ENCODE results near the gene OLFM1.

The OLFM1 gene

GRCh38 chr9:135116881-135117280 is 29.4 kb downstream of the OLFM1 start:
- Histone ChIP-seq H4K20me1 (ENCODE audit: insufficient read depth, low read length) (no peaks in the 10 kb centered on the region), H3K79me2 (ENCODE audit: insufficient read depth, low read length) (no peaks in the 10 kb centered on the region), H3K4me2 (ENCODE audit: insufficient read depth, low read length) (no peak overlapping the region), H3K27me3 (ENCODE audit: insufficient read depth, low read length, poor library complexity) (no peaks in the 10 kb centered on the region), H3K4me1 (ENCODE audit: insufficient read depth, low read length) (no peaks in the 10 kb centered on the region), H2AFZ (ENCODE audit: low read depth, low read length) (no peak overlapping the region), H3K9ac (ENCODE audit: low read depth, low read length) (no peak overlapping the region), H3K9me3 (ENCODE audit: insufficient read depth, low read length, severe bottlenecking) (peaks cover 4% of the 10 kb centered on the region), H3K4me3 (ENCODE audit: low read depth in 1 of 2, low read length in 2 of 2) (no peak overlapping the region), H3K27ac (ENCODE audit: low read length) (no peak overlapping the region), H3K36me3 (ENCODE audit: insufficient read depth, low read length) (no peaks in the 10 kb centered on the region)
- no peak for TF ChIP-seq CTCF (IDR thresholded peaks at IDR 0.05; ENCODE audit: borderline replicate concordance, extremely low read depth, low read length, poor library complexity, severe bottlenecking)
- no peak for TF ChIP-seq EZH2 (IDR thresholded peaks at IDR 0.05; ENCODE audit: borderline replicate concordance, low read depth, low read length, severe bottlenecking)
- no peak for ATAC-seq (ENCODE audit: insufficient read depth, low read depth)
- no peak for DNase-seq

GRCh38 chr9:135117281-135117680 is 29.8 kb downstream of the OLFM1 start:
- ATAC-seq (ENCODE audit: insufficient read depth, low read depth) = no peak
- Histone ChIP-seq H3K36me3 (ENCODE audit: insufficient read depth, low read length) (no peaks in the 10 kb centered on the region), H3K9me3 (ENCODE audit: insufficient read depth, low read length, severe bottlenecking) (peaks cover 4% of the 10 kb centered on the region), H3K9ac (ENCODE audit: low read depth, low read length) (no peak overlapping the region), H3K27me3 (ENCODE audit: insufficient read depth, low read length, poor library complexity) (no peaks in the 10 kb centered on the region), H3K4me2 (ENCODE audit: insufficient read depth, low read length) (no peak overlapping the region), H4K20me1 (ENCODE audit: insufficient read depth, low read length) (no peaks in the 10 kb centered on the region), H3K27ac (ENCODE audit: low read length) (no peak overlapping the region), H2AFZ (ENCODE audit: low read depth, low read length) (no peak overlapping the region), H3K4me3 (ENCODE audit: low read depth in 1 of 2, low read length in 2 of 2) (no peak overlapping the region), H3K4me1 (ENCODE audit: insufficient read depth, low read length) (no peaks in the 10 kb centered on the region), H3K79me2 (ENCODE audit: insufficient read depth, low read length) (no peaks in the 10 kb centered on the region)
- DNase-seq = no peak
- TF ChIP-seq EZH2 (IDR thresholded peaks at IDR 0.05; ENCODE audit: borderline replicate concordance, low read depth, low read length, severe bottlenecking) (no peak), CTCF (IDR thresholded peaks at IDR 0.05; ENCODE audit: borderline replicate concordance, extremely low read depth, low read length, poor library complexity, severe bottlenecking) (no peak)

- Histone ChIP-seq H3K27me3 (ENCODE audit: insufficient read depth, low read length, poor library complexity) (no peaks in the 10 kb centered on the region), H3K9me3 (ENCODE audit: insufficient read depth, low read length, severe bottlenecking) (peaks cover 4% of the 10 kb centered on the region), H3K27ac (ENCODE audit: low read length) (no peak overlapping the region), H4K20me1 (ENCODE audit: insufficient read depth, low read length) (no peaks in the 10 kb centered on the region), H3K4me3 (ENCODE audit: low read depth in 1 of 2, low read length in 2 of 2) (no peak overlapping the region), H3K4me1 (ENCODE audit: insufficient read depth, low read length) (no peaks in the 10 kb centered on the region), H3K36me3 (ENCODE audit: insufficient read depth, low read length) (no peaks in the 10 kb centered on the region), H3K9ac (ENCODE audit: low read depth, low read length) (no peak overlapping the region), H3K4me2 (ENCODE audit: insufficient read depth, low read length) (no peak overlapping the region), H2AFZ (ENCODE audit: low read depth, low read length) (no peak overlapping the region), H3K79me2 (ENCODE audit: insufficient read depth, low read length) (no peaks in the 10 kb centered on the region)
- no peak for DNase-seq
- ATAC-seq (ENCODE audit: insufficient read depth, low read depth) = no peak
- TF ChIP-seq EZH2 (IDR thresholded peaks at IDR 0.05; ENCODE audit: borderline replicate concordance, low read depth, low read length, severe bottlenecking) = no peak
- TF ChIP-seq CTCF (IDR thresholded peaks at IDR 0.05; ENCODE audit: borderline replicate concordance, extremely low read depth, low read length, poor library complexity, severe bottlenecking) = no peak
Observed at GRCh38 chr9:135119496-135120064, 32.1 kb downstream of the OLFM1 start.

- Histone ChIP-seq H4K20me1 (ENCODE audit: insufficient read depth, low read length) (no peaks in the 10 kb centered on the region), H3K4me2 (ENCODE audit: insufficient read depth, low read length) (no peak overlapping the region), H3K27me3 (ENCODE audit: insufficient read depth, low read length, poor library complexity) (no peaks in the 10 kb centered on the region), H3K27ac (ENCODE audit: low read length) (no peak overlapping the region), H3K36me3 (ENCODE audit: insufficient read depth, low read length) (no peaks in the 10 kb centered on the region), H3K9me3 (ENCODE audit: insufficient read depth, low read length, severe bottlenecking) (peaks cover 4% of the 10 kb centered on the region), H3K4me1 (ENCODE audit: insufficient read depth, low read length) (no peaks in the 10 kb centered on the region), H3K4me3 (ENCODE audit: low read depth in 1 of 2, low read length in 2 of 2) (no peak overlapping the region), H3K79me2 (ENCODE audit: insufficient read depth, low read length) (no peaks in the 10 kb centered on the region), H3K9ac (ENCODE audit: low read depth, low read length) (no peak overlapping the region), H2AFZ (ENCODE audit: low read depth, low read length) (no peak overlapping the region)
- DNase-seq (no peak), ATAC-seq (ENCODE audit: insufficient read depth, low read depth) (no peak)
- TF ChIP-seq EZH2 (IDR thresholded peaks at IDR 0.05; ENCODE audit: borderline replicate concordance, low read depth, low read length, severe bottlenecking) (no peak), CTCF (IDR thresholded peaks at IDR 0.05; ENCODE audit: borderline replicate concordance, extremely low read depth, low read length, poor library complexity, severe bottlenecking) (no peak)
Observed at GRCh38 chr9:135120249-135120648, 32.8 kb downstream of the OLFM1 start.

All from DND-41 (cell line).